ENCODE results near the gene CRYZL1. TPM values are rescaled to one million over a fixed set of nuclear protein-coding genes. Genes with fewer than 3 reads are reported as not detected.

Gene CRYZL1
- total RNA-seq, 1 experiment from 2014 or later = 46.6 TPM

DNA sequence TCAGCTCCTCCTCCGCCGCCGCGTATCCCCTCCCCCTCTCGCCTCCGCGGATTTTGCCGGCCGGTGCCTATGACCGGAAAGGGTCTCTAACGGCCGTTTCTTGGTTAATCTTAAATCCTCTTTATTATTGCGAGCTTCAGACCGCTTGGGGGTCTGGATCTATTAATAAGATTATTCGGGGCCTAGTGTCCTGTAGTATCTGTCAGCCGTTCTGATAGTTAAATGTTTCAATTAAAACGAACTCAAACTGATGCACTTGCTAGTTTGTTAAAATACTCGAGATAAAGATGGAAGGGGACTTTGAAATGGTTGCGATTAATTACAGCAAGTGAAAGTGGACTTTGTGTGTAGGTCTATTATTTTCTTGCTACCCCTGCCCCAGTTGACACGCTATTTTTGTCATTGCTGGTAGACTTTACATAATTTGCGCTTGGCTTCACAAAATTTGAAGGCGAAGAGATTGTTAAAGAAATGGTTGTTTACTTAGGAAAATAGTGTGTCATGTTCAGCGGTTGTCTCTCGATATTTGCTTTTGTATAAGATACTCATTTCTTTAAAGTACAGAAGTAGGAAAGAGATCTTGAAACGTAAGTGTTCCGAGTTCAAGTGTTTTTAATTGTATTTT, 97.9 kb downstream of the CRYZL1 start:
- DNase-seq (ENCODE audit: low spot score) = no peak
- H3K36me3 ChIP-seq (ENCODE audit: insufficient read depth, low read length, poor library complexity, severe bottlenecking) = peaks cover 46% of the 10 kb centered on the region
- CTCF ChIA-PET = interaction anchor here (0.5 to 0.7 kb wide), 2 partner anchors 62 to 103 kb away, joined by 3 to 6 read pairs; no protein-coding TSS in a partner anchor

GRCh38 chr21:33542640-33543504, 98.7 kb downstream of the CRYZL1 start, which contains the start of gene SON:
SON (plus strand) TSS chr21:33543038; CDS start chr21:33543093, 55 bp downstream.
- intact Hi-C loops (cut with micrococcal nuclease; ENCODE audit: unreplicated experiment) = loop anchor here (5.0 kb wide), 1 partner anchor 44 kb away; the partner anchor contains the start of gene DONSON
- peaks cover 46% of the 10 kb centered on the region for H3K36me3 ChIP-seq (ENCODE audit: insufficient read depth, low read length, poor library complexity, severe bottlenecking)
- CTCF ChIA-PET = interaction anchor here (0.5 to 0.7 kb wide), 2 partner anchors 63 to 104 kb away, joined by 3 to 6 read pairs; no protein-coding TSS in a partner anchor
- POLR2A ChIA-PET (ENCODE audit: low non-redundant PET) = interaction anchor here (0.6 kb wide), 2 partner anchors 63 to 771 kb away, joined by 3 to 13 read pairs; partner anchors contain the start of gene PAXBP1
- no TSS peak for BruUV-seq (replicated peaks)
- peaks cover 20% of the 10 kb centered on the region for H3K4me1 ChIP-seq (ENCODE audit: insufficient read depth, low read length, poor library complexity, severe bottlenecking)
- H3K27me3 ChIP-seq (replicated peaks; ENCODE audit: insufficient read depth, low read depth, low read length, poor library complexity) = no peaks in the 10 kb centered on the region
- peak; percentile 100 for DNase-seq (ENCODE audit: low spot score)
- no peaks in the 10 kb centered on the region for H3K9me3 ChIP-seq (ENCODE audit: low read depth, low read length, poor library complexity, severe bottlenecking)
- peak within 1 kb of the TSS; percentile 59 for H3K4me3 ChIP-seq (ENCODE audit: low read depth, low read length, poor library complexity, severe bottlenecking)
- H3K27ac ChIP-seq (ENCODE audit: low read depth, low read length, poor library complexity, severe bottlenecking) = peak within 1 kb of the TSS; percentile 98
- TF ChIP-seq EZH2 (IDR thresholded peaks at IDR 0.05; ENCODE audit: borderline replicate concordance, low read depth, low read length, poor library complexity, severe bottlenecking) = no peak

More for the DNA sequence above, 97.9 kb downstream of the CRYZL1 start:
- TF ChIP-seq, protein P1, sequence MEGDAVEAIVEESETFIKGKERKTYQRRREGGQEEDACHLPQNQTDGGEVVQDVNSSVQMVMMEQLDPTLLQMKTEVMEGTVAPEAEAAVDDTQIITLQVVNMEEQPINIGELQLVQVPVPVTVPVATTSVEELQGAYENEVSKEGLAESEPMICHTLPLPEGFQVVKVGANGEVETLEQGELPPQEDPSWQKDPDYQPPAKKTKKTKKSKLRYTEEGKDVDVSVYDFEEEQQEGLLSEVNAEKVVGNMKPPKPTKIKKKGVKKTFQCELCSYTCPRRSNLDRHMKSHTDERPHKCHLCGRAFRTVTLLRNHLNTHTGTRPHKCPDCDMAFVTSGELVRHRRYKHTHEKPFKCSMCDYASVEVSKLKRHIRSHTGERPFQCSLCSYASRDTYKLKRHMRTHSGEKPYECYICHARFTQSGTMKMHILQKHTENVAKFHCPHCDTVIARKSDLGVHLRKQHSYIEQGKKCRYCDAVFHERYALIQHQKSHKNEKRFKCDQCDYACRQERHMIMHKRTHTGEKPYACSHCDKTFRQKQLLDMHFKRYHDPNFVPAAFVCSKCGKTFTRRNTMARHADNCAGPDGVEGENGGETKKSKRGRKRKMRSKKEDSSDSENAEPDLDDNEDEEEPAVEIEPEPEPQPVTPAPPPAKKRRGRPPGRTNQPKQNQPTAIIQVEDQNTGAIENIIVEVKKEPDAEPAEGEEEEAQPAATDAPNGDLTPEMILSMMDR (conservative IDR thresholded peaks at IDR 0.05; ENCODE audit: low read depth, low read length) = no peak
- TF ChIP-seq EZH2 (IDR thresholded peaks at IDR 0.05; ENCODE audit: borderline replicate concordance, low read depth, low read length, poor library complexity, severe bottlenecking) = no peak
- POLR2A ChIA-PET (ENCODE audit: low non-redundant PET) = interaction anchor here (0.6 kb wide), 1 partner anchor 63 kb away, joined by 3 read pairs; no protein-coding TSS in a partner anchor
- H3K27ac ChIP-seq (ENCODE audit: low read depth, low read length, poor library complexity, severe bottlenecking) = peak overlapping the region; percentile 98
- peaks cover 20% of the 10 kb centered on the region for H3K4me1 ChIP-seq (ENCODE audit: insufficient read depth, low read length, poor library complexity, severe bottlenecking)
- no peaks in the 10 kb centered on the region for H3K9me3 ChIP-seq (ENCODE audit: low read depth, low read length, poor library complexity, severe bottlenecking)
- intact Hi-C loops (cut with micrococcal nuclease; ENCODE audit: unreplicated experiment) = loop anchor here (5.0 kb wide), 1 partner anchor 44 kb away; the partner anchor contains the start of gene DONSON
- H3K27me3 ChIP-seq (replicated peaks; ENCODE audit: insufficient read depth, low read depth, low read length, poor library complexity) = no peaks in the 10 kb centered on the region
- BruUV-seq (replicated peaks) = no TSS peak
- H3K4me3 ChIP-seq (ENCODE audit: low read depth, low read length, poor library complexity, severe bottlenecking) = peak overlapping the region; percentile 59

DNA sequence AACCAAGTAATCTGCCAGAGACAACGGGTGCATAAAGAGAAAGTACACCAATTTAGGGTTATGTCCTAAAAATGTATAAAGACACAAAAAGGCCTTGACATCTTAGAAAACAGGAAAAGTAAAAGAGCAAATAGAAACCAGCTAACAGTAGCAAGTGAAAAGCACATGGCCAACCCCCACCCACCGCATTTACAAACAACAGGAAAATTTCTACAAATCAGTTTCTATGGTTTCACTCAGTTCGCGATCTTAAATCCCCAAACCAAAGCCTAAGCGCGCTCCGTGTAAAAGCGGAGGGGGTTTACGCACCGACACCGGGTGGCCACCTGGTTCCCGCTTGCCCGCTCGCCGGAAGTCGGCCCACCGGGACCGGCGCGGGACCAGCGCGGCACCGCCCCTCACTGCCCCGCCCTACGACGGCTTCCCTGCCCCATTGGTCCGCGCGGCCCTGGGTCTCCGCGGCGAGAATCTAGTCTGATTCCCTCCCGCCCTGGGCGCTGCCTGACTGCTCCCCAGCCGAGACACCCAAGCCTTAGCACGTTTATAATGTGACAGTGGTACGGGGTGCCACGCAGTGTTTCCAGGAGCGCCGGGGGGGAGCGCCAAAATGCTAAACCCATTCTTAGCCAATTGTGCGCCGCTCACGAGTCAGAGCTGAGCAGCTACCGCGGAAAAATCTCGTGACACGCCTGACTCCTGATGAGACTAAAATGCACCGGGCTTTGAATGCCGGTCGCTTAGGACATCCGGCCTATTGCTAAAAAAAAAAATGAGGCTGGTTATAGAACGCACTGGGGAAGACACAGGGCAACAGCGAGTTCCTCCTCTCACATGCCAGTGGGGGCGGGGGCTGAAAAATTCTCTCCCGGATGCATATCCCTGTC, 99.5 kb downstream of the CRYZL1 start, which contains the start of gene GART:
GART (minus strand) TSS at position 362 of the 884 bp plus-strand sequence. CDS start 2,802 bp downstream, outside the sequence.
- peak; percentile 90 for DNase-seq (ENCODE audit: low spot score)
- ChIA-PET CTCF (no interaction called here), POLR2A (ENCODE audit: low non-redundant PET) (interaction anchor here (0.6 to 0.7 kb wide), 2 partner anchors 100 to 771 kb away, joined by 5 to 13 read pairs; partner anchors contain the start of genes ITSN1 and PAXBP1)
- peaks cover 20% of the 10 kb centered on the region for H3K4me1 ChIP-seq (ENCODE audit: insufficient read depth, low read length, poor library complexity, severe bottlenecking)
- peak within 1 kb of the TSS; percentile 59 for H3K4me3 ChIP-seq (ENCODE audit: low read depth, low read length, poor library complexity, severe bottlenecking)
- H3K9me3 ChIP-seq (ENCODE audit: low read depth, low read length, poor library complexity, severe bottlenecking) = no peaks in the 10 kb centered on the region
- H3K27ac ChIP-seq (ENCODE audit: low read depth, low read length, poor library complexity, severe bottlenecking) = peak within 1 kb of the TSS; percentile 98
- no peaks in the 10 kb centered on the region for H3K27me3 ChIP-seq (replicated peaks; ENCODE audit: insufficient read depth, low read depth, low read length, poor library complexity)
- intact Hi-C loops (cut with micrococcal nuclease; ENCODE audit: unreplicated experiment) = loop anchor here (5.0 kb wide), 1 partner anchor 45 kb away; the partner anchor contains the start of gene DONSON
- peaks cover 46% of the 10 kb centered on the region for H3K36me3 ChIP-seq (ENCODE audit: insufficient read depth, low read length, poor library complexity, severe bottlenecking)
- no TSS peak for BruUV-seq (replicated peaks)
- TF ChIP-seq EZH2 (IDR thresholded peaks at IDR 0.05; ENCODE audit: borderline replicate concordance, low read depth, low read length, poor library complexity, severe bottlenecking) = no peak
- TF ChIP-seq, protein P1 (conservative IDR thresholded peaks at IDR 0.05; ENCODE audit: low read depth, low read length) = no peak
